ENCODE data around the gene SNU13. TPM values are rescaled to one million over a fixed set of nuclear protein-coding genes. Genes with fewer than 3 reads are reported as not detected.
"Not testable (repeated sequence)": the region's sequence is repeated elsewhere in the genome, so short reads cannot be mapped to it uniquely, and the experiment has no call there.

The SNU13 gene
- total and polyA plus RNA-seq, 7 donors: 69.8 to 146 (median 105) TPM

- peaks cover 0 to 46% (median 13%) of the 10 kb centered on the region in 4 donors for H3K36me3 ChIP-seq
- no peak for TF ChIP-seq POLR2AphosphoS5 (IDR thresholded peaks at IDR 0.05)
- TF ChIP-seq, protein P1, sequence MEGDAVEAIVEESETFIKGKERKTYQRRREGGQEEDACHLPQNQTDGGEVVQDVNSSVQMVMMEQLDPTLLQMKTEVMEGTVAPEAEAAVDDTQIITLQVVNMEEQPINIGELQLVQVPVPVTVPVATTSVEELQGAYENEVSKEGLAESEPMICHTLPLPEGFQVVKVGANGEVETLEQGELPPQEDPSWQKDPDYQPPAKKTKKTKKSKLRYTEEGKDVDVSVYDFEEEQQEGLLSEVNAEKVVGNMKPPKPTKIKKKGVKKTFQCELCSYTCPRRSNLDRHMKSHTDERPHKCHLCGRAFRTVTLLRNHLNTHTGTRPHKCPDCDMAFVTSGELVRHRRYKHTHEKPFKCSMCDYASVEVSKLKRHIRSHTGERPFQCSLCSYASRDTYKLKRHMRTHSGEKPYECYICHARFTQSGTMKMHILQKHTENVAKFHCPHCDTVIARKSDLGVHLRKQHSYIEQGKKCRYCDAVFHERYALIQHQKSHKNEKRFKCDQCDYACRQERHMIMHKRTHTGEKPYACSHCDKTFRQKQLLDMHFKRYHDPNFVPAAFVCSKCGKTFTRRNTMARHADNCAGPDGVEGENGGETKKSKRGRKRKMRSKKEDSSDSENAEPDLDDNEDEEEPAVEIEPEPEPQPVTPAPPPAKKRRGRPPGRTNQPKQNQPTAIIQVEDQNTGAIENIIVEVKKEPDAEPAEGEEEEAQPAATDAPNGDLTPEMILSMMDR (IDR thresholded peaks at IDR 0.05): no peak
- no peak for TF ChIP-seq POLR2A (IDR thresholded peaks at IDR 0.05)
- TF ChIP-seq EP300 (IDR thresholded peaks at IDR 0.05): no peak
- H3K4me1 ChIP-seq: no peaks in the 10 kb centered on the region
- DNase-seq: no peak
- H3K27ac ChIP-seq: no peak overlapping the region
- intact Hi-C loops (cut with DNase I): no loop called here
- H3K27me3 ChIP-seq: no peaks in the 10 kb centered on the region
- 79 to 88% methylated on average over 6 of the region's 6 CpGs for WGBS, 2 donors
- no peak overlapping the region for H3K4me3 ChIP-seq
- H3K9me3 ChIP-seq: no peaks in the 10 kb centered on the region
Observed at GRCh38 chr22:41672780-41673509, 15.7 kb downstream of the SNU13 start.

DNA sequence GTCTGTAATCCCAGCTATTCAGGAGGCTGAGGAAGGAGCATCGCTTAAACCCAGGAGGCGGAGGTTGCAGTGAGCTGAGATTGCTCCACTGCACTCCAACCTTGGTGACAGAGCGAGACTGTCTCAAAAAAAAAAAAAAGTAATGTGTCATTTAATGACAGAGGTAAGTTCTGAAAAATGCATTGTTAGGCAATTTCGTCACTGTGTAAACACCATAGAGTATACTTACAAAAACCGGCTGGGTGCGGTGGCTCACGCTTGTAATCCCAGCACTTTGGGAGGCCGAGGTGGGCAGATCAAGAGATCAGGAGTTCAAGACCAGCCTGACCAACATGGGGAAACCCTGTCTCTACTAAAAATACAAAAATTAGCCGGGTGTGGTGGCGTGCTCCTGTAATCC is 16.6 kb downstream of the SNU13 start:
- H3K4me3 ChIP-seq; DNase-seq; intact Hi-C loops (cut with DNase I); H3K27ac ChIP-seq; H3K4me1 ChIP-seq; H3K27me3 ChIP-seq; H3K9me3 ChIP-seq: not testable (repeated sequence)
- H3K36me3 ChIP-seq: peaks cover 0 to 38% (median 13%) of the 10 kb centered on the region in 4 donors
- WGBS, 2 donors: 43 to 74% methylated on average over 10 of the region's 10 CpGs

DNA sequence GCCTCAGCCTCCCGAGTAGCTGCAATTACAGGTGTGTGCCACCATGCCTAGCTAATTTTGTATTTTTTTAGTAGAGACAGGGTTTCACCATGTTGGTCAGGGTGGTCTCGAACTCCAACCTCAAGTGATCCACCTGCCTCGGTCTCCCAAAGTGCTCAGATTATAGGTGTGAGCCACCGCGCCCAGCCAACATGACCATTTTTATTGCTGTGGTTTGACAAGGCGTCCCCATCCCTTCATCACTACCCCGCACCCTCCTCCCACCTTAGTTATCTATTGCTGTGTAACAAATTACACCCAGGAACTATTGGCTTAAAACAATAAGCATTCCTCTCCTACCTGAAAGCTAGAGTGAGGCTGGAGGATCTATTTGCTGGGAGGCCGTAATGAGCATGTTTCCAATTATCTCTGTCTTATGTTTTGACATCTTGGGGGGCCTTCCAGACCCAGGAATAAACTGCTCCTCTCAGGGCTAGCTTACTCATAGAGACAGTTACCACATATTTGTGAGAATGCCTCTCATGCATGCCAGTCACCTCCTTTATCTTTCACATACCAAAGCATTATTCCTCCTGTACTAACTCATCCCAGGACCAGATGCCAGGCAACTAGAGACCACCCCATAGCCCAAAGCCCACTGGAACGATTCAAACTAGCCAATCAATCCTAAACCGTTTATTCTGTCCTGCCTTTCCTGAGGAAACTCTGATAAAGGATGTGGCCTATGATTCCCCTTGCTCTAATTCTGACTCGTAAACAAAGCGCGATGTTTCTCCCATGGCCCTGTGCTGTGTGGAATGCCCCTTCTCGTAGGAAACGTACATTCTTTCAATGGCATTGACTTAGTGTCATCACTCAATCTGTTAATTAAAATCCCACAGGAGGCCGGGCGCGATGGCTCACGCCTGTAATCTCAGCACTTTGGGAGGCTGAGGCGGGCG is 19.4 kb downstream of the SNU13 start:
- intact Hi-C loops (cut with DNase I): no loop called here
- H3K27me3 ChIP-seq: no peaks in the 10 kb centered on the region
- peaks cover 0 to 29% (median 12%) of the 10 kb centered on the region in 4 donors for H3K36me3 ChIP-seq
- TF ChIP-seq, protein P1 (IDR thresholded peaks at IDR 0.05): no peak
- TF ChIP-seq POLR2AphosphoS5 (IDR thresholded peaks at IDR 0.05) (no peak), POLR2A (IDR thresholded peaks at IDR 0.05) (no peak), EP300 (IDR thresholded peaks at IDR 0.05) (no peak)
- 92 to 93% methylated on average over 21 of the region's 21 CpGs for WGBS, 2 donors
- no peaks in the 10 kb centered on the region for H3K9me3 ChIP-seq
- no peak for DNase-seq
- H3K27ac ChIP-seq: no peak overlapping the region
- H3K4me3 ChIP-seq: no peak overlapping the region
- peaks cover 0 to 13% (median 2%) of the 10 kb centered on the region in 4 donors for H3K4me1 ChIP-seq

DNA sequence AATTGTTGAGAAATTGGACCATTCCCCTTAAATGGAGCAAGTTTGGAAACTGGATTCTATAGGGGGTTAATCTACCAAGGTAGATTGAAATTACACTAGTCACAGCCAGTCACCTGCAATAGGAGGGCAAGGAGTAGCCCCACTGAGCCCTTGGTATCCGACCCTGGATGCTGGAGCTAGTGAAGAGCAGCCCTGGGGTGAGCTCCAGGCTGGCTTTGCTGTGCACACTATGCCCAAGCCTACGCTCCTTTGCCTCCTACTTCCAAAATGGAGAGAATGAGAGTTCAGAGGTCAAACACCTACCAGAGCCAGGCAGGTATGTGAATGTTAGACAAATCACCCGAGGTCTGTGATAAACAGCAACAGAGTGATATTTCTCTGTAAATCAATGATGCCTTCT is 23.7 kb downstream of the SNU13 start:
- no peak for DNase-seq
- peaks cover 32 to 54% (median 47%) of the 10 kb centered on the region in 4 donors for H3K36me3 ChIP-seq
- H3K27me3 ChIP-seq: no peaks in the 10 kb centered on the region

More for the DNA sequence above, 23.7 kb downstream of the SNU13 start:
- Histone ChIP-seq H3K27ac (no peak overlapping the region), H3K9me3 (no peaks in the 10 kb centered on the region), H3K4me3 (no peak overlapping the region), H3K4me1 (peaks cover 0 to 13% (median 2%) of the 10 kb centered on the region in 4 donors)
- intact Hi-C loops (cut with DNase I): no loop called here
- WGBS, 2 donors: 81 to 87% methylated on average over 3 of the region's 3 CpGs
- TF ChIP-seq POLR2A (IDR thresholded peaks at IDR 0.05) (no peak), POLR2AphosphoS5 (IDR thresholded peaks at IDR 0.05) (no peak), EP300 (IDR thresholded peaks at IDR 0.05) (no peak)
- TF ChIP-seq, protein P1 (IDR thresholded peaks at IDR 0.05): no peak

Measured in sigmoid colon (tissue), 7 donors.